GM12878 (cell line): Measurements from ENCODE around the gene PEX11B. TPM values are rescaled to one million over a fixed set of nuclear protein-coding genes. Genes with fewer than 3 reads are reported as not detected.
A peak's percentile ranks its signal among the peaks of the same experiment; 100 is the strongest.

Experiments
- BCLAF1 ChIP-seq: fragments of 450-650 bp; IDR thresholded peaks from 2 replicates; pipeline ENCODE4 v1.6.1; 2017; ENCODE audit warnings: antibody characterized with exemption, mild to moderate bottlenecking, moderate library complexity
- CBFB ChIP-seq: IDR thresholded peaks from 2 replicates; pipeline ENCODE4 v1.6.1; 2016; ENCODE audit warnings: antibody characterized with exemption, low read depth
- CHD2 ChIP-seq: IDR thresholded peaks from 2 replicates; pipeline ENCODE4 v1.6.1; 2011; ENCODE audit warnings: low read depth, low read length, improper control_type of control experiment, borderline replicate concordance
- CHD4 ChIP-seq: fragments of 200-600 bp; sonication (generic); IDR thresholded peaks from 2 replicates; pipeline ENCODE4 v1.6.1; 2016; ENCODE audit warnings: mild to moderate bottlenecking
- HCFC1 ChIP-seq: fragments of 150-350 bp; IDR thresholded peaks from 2 replicates; pipeline ENCODE4 v1.6.1; 2014; ENCODE audit warnings: low read length
- HDGF ChIP-seq: fragments of 450-650 bp; IDR thresholded peaks from 2 replicates; pipeline ENCODE4 v1.6.1; 2016; ENCODE audit warnings: antibody characterized with exemption
- HSF1 ChIP-seq: fragments of 150-350 bp; IDR thresholded peaks from 2 replicates; pipeline ENCODE4 v1.6.1; 2014; ENCODE audit warnings: mild to moderate bottlenecking, low read depth, low read length
- IRF4 ChIP-seq: IDR thresholded peaks from 2 replicates; pipeline ENCODE4 v1.6.1; 2011; ENCODE audit warnings: low read depth, low read length
- MTA2 ChIP-seq: fragments of 450-650 bp; IDR thresholded peaks from 2 replicates; pipeline ENCODE4 v1.6.1; 2016; ENCODE audit warnings: low read depth, mild to moderate bottlenecking, moderate library complexity
- NR2C1 ChIP-seq: fragments of 450-650 bp; IDR thresholded peaks from 2 replicates; pipeline ENCODE4 v1.6.1; 2017; ENCODE audit warnings: antibody characterized with exemption, mild to moderate bottlenecking, moderate library complexity
- POLR2A ChIP-seq: IDR thresholded peaks from 2 replicates; pipeline ENCODE4 v1.6.1; 2011; ENCODE audit warnings: low read depth, mild to moderate bottlenecking, low read length
- SRF ChIP-seq, 2 experiments: IDR thresholded peaks; 2 replicates each; pipeline ENCODE4 v1.6.1; 2011; ENCODE audit warnings: low read depth in 2 of 2, low read length in 2 of 2, mild to moderate bottlenecking in 1 of 2, moderate library complexity in 1 of 2
- polyA plus RNA-seq, 11 experiments: library from polyadenylated mRNA; depleted of rRNA in 4 of 11; unstranded in 6 of 11; stranded (reverse) in 5 of 11; fragments of >200 nt; fragmentation: Nextera tagmentation in 4 of 11; fragmentation: Illumina TruSeq in 1 of 11; extraction: Ambion mirVana in 4 of 11; extraction: Trizol in 1 of 11; gene quantifications; 1 replicate in 1 of 11; 2 replicates in 10 of 11; pipeline versions ENCODE4 v1.2.1 to v1.2.3, GENCODE V29; 2011 to 2016; ENCODE audit warnings: inconsistent platforms in 2 of 11, missing spikeins in 2 of 11, low read depth in 1 of 11
- total RNA-seq, 4 experiments: library from RNA; depleted of rRNA in 3 of 4; stranded (reverse); fragments of >200 nt in 3 of 4; fragmentation: Illumina TruSeq in 1 of 4; extraction: Trizol in 1 of 4; gene quantifications; 2 replicates each; pipeline versions ENCODE4 v1.2.1 to v1.2.3, GENCODE V29; 2013 to 2021
- TF ChIP-seq, protein P1 (sequence below): fragments of 450-650 bp; formaldehyde crosslinking; IDR thresholded peaks from 2 replicates; pipeline ENCODE4 v1.5.0; 2022; ENCODE audit warnings: mild to moderate bottlenecking, missing genetic modification characterization
- TF ChIP-seq, protein P2 (sequence below): fragments of 450-650 bp; IDR thresholded peaks from 2 replicates; pipeline ENCODE4 v1.6.1; 2016; ENCODE audit warnings: mild to moderate bottlenecking
- TF ChIP-seq, protein P3 (sequence below): fragments of 450-650 bp; IDR thresholded peaks from 2 replicates; pipeline ENCODE4 v1.6.1; 2014; ENCODE audit warnings: mild to moderate bottlenecking
- TF ChIP-seq, protein P4 (sequence below): IDR thresholded peaks from 2 replicates; pipeline ENCODE4 v1.6.1; 2011; ENCODE audit warnings: low read depth, low read length, improper control_type of control experiment, borderline replicate concordance
- TF ChIP-seq, protein P5 (sequence below): IDR thresholded peaks from 2 replicates; pipeline ENCODE4 v1.6.1; 2011; ENCODE audit warnings: borderline replicate concordance, low read depth, mild to moderate bottlenecking, moderate library complexity, mixed read lengths, low read length; ENCODE audit not compliant: insufficient read depth; ENCODE audit errors: extremely low read length

The PEX11B gene
- total and polyA plus RNA-seq, 10 of the 15 experiments (the other 5 are each of a cell fraction or from before 2014, with no cell fraction given) = 24.9 to 129 (median 40.7) TPM

GRCh38 chr1:145918144-145918991 lies at the start of gene PEX11B (continued):
- TF ChIP-seq, protein P1, sequence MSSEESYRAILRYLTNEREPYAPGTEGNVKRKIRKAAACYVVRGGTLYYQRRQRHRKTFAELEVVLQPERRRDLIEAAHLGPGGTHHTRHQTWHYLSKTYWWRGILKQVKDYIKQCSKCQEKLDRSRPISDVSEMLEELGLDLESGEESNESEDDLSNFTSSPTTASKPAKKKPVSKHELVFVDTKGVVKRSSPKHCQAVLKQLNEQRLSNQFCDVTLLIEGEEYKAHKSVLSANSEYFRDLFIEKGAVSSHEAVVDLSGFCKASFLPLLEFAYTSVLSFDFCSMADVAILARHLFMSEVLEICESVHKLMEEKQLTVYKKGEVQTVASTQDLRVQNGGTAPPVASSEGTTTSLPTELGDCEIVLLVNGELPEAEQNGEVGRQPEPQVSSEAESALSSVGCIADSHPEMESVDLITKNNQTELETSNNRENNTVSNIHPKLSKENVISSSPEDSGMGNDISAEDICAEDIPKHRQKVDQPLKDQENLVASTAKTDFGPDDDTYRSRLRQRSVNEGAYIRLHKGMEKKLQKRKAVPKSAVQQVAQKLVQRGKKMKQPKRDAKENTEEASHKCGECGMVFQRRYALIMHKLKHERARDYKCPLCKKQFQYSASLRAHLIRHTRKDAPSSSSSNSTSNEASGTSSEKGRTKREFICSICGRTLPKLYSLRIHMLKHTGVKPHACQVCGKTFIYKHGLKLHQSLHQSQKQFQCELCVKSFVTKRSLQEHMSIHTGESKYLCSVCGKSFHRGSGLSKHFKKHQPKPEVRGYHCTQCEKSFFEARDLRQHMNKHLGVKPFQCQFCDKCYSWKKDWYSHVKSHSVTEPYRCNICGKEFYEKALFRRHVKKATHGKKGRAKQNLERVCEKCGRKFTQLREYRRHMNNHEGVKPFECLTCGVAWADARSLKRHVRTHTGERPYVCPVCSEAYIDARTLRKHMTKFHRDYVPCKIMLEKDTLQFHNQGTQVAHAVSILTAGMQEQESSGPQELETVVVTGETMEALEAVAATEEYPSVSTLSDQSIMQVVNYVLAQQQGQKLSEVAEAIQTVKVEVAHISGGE (CRISPR knock-in tag) = no peak
- no peak for TF ChIP-seq HSF1
- TF ChIP-seq, protein P2, sequence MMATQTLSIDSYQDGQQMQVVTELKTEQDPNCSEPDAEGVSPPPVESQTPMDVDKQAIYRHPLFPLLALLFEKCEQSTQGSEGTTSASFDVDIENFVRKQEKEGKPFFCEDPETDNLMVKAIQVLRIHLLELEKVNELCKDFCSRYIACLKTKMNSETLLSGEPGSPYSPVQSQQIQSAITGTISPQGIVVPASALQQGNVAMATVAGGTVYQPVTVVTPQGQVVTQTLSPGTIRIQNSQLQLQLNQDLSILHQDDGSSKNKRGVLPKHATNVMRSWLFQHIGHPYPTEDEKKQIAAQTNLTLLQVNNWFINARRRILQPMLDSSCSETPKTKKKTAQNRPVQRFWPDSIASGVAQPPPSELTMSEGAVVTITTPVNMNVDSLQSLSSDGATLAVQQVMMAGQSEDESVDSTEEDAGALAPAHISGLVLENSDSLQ = no peak
- TF ChIP-seq, protein P3, sequence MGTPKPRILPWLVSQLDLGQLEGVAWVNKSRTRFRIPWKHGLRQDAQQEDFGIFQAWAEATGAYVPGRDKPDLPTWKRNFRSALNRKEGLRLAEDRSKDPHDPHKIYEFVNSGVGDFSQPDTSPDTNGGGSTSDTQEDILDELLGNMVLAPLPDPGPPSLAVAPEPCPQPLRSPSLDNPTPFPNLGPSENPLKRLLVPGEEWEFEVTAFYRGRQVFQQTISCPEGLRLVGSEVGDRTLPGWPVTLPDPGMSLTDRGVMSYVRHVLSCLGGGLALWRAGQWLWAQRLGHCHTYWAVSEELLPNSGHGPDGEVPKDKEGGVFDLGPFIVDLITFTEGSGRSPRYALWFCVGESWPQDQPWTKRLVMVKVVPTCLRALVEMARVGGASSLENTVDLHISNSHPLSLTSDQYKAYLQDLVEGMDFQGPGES = no peak
- TF ChIP-seq IRF4 = 0 out of 2 replicates have a peak, but pooled peaks have one; percentile 33
- TF ChIP-seq, protein P4, sequence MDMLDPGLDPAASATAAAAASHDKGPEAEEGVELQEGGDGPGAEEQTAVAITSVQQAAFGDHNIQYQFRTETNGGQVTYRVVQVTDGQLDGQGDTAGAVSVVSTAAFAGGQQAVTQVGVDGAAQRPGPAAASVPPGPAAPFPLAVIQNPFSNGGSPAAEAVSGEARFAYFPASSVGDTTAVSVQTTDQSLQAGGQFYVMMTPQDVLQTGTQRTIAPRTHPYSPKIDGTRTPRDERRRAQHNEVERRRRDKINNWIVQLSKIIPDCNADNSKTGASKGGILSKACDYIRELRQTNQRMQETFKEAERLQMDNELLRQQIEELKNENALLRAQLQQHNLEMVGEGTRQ = no peak
- TF ChIP-seq POLR2A = peak; percentile 93
- TF ChIP-seq, protein P5, sequence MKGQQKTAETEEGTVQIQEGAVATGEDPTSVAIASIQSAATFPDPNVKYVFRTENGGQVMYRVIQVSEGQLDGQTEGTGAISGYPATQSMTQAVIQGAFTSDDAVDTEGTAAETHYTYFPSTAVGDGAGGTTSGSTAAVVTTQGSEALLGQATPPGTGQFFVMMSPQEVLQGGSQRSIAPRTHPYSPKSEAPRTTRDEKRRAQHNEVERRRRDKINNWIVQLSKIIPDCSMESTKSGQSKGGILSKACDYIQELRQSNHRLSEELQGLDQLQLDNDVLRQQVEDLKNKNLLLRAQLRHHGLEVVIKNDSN = no peak
- no peak for TF ChIP-seq BCLAF1
- TF ChIP-seq HDGF = 0 out of 2 replicates have a peak, but pooled peaks have one; percentile 68
- TF ChIP-seq CHD4 = no peak
- peak; percentile 31; the same call in 1 of the 2 replicates for TF ChIP-seq NR2C1
- peak; percentile 90 for TF ChIP-seq CHD2
- TF ChIP-seq HCFC1 = peak; percentile 51
- TF ChIP-seq CBFB = peak; percentile 82; the same call in 1 of the 2 replicates
- TF ChIP-seq SRF (IDR thresholded peaks at IDR 0.05; ENCODE audit: low read depth in 2 of 2, low read length in 2 of 2) = no peak
- TF ChIP-seq MTA2 = 0 out of 2 replicates have a peak, but pooled peaks have one; percentile 27
